DOHH2 (cell line): ENCODE results near the gene OBP2A.

Source experiments
- H3F3A ChIP-seq: fragments of 200-600 bp; sonication (generic), shearing (Covaris generic); 2 replicates; pipeline ENCODE4 v1.6.0; 2016; ENCODE audit warnings: antibody characterized with exemption, mild to moderate bottlenecking; ENCODE audit not compliant: control insufficient read depth, insufficient read depth
- H3K27ac ChIP-seq: fragments of 200-600 bp; sonication (generic); 2 replicates; pipeline ENCODE4 v1.5.1; 2014; ENCODE audit warnings: low read depth, mild to moderate bottlenecking, low read length, moderate library complexity
- H3K27me3 ChIP-seq: fragments of 200-600 bp; sonication (generic); 2 replicates; pipeline ENCODE4 v1.6.1; 2014; ENCODE audit warnings: mild to moderate bottlenecking, low read length, mixed read lengths; ENCODE audit not compliant: control insufficient read depth
- H3K36me3 ChIP-seq: fragments of 200-600 bp; sonication (generic); 2 replicates; pipeline ENCODE4 v1.6.1; 2014; ENCODE audit warnings: mild to moderate bottlenecking, low read length, moderate library complexity, mixed read lengths; ENCODE audit not compliant: control insufficient read depth
- H3K4me1 ChIP-seq: fragments of 200-600 bp; sonication (generic); 2 replicates; pipeline ENCODE4 v1.6.1; 2014; ENCODE audit warnings: mild to moderate bottlenecking, low read length, mixed read lengths; ENCODE audit not compliant: control insufficient read depth
- H3K4me2 ChIP-seq: fragments of 200-600 bp; sonication (generic); 2 replicates; pipeline ENCODE4 v1.6.0; 2014; ENCODE audit warnings: mild to moderate bottlenecking, low read length, moderate library complexity
- H3K4me3 ChIP-seq: fragments of 200-600 bp; sonication (generic); 2 replicates; pipeline ENCODE4 v1.5.1; 2014; ENCODE audit warnings: mild to moderate bottlenecking, low read length, mixed read lengths
- H3K79me2 ChIP-seq: fragments of 200-600 bp; sonication (generic); 2 replicates; pipeline ENCODE4 v1.6.1; 2014; ENCODE audit warnings: mild to moderate bottlenecking, low read length, mixed read lengths; ENCODE audit not compliant: control insufficient read depth
- H3K9me2 ChIP-seq: fragments of 200-600 bp; sonication (generic); replicated peaks from 2 replicates; pipeline ENCODE4 v1.6.1; 2014; ENCODE audit warnings: mild to moderate bottlenecking, low read length, mixed read lengths; ENCODE audit not compliant: control insufficient read depth
- H3K9me3 ChIP-seq: fragments of 200-600 bp; sonication (generic); 2 replicates; pipeline ENCODE4 v1.6.1; 2014; ENCODE audit warnings: antibody characterized with exemption, low read length, mixed read lengths; ENCODE audit not compliant: control insufficient read depth, insufficient read depth
- H4K20me1 ChIP-seq: fragments of 200-600 bp; sonication (generic); 2 replicates; pipeline ENCODE4 v1.6.0; 2014; ENCODE audit warnings: low read depth, mild to moderate bottlenecking, antibody characterized with exemption, low read length, moderate library complexity; ENCODE audit not compliant: control insufficient read depth, insufficient read depth
- EZH2phosphoT487 ChIP-seq: fragments of 200-600 bp; sonication (generic); IDR thresholded peaks from 2 replicates; pipeline ENCODE4 v1.6.1; 2017; ENCODE audit warnings: borderline replicate concordance, mild to moderate bottlenecking, antibody characterized with exemption, low read length, moderate library complexity, mixed read lengths
- TF ChIP-seq, protein P1 (sequence below): fragments of 200-600 bp; sonication (generic); IDR thresholded peaks from one replicate; pipeline ENCODE4 v1.5.1; 2014; ENCODE audit warnings: antibody characterized with exemption, mild to moderate bottlenecking, low read depth, low read length; ENCODE audit not compliant: poor library complexity, severe bottlenecking

OBP2A gene

DNA sequence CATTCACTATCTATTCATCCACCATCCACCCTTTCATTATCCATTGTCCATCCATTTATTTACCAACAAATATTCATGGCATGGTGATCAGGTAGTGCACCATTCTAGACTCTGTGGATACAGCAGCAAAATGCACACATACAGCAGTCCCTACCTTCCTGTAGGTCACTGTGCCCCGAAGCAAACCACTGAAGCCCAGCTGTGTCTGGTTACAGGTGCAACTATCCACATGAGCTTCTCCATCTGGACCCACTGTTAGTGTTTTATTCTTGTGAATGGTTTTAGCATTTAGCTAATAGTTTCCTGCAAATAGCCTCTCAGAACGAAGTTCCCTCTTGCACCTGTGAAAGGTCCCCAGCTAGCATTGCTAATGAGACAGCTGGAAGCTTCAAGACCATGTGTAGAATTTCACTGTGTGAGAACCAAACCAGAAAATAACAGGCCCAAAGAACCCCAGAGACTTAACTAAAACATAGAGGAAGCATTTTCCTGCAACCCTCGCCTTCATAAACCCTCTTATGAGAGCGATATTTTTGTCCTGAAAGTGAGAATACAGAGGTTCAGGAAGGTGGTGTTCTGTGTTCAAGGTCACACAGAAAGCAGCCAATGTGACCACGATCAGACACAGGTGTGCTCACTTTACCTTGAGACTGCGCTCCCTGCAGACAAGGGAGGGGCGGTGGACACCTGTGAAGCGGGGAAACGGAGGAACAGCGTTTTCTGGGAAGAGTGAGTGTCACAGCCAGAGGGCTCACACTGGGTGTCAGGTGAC, 34.1 kb downstream of the OBP2A start:
- no peak for TF ChIP-seq EZH2phosphoT487
- TF ChIP-seq, protein P1, sequence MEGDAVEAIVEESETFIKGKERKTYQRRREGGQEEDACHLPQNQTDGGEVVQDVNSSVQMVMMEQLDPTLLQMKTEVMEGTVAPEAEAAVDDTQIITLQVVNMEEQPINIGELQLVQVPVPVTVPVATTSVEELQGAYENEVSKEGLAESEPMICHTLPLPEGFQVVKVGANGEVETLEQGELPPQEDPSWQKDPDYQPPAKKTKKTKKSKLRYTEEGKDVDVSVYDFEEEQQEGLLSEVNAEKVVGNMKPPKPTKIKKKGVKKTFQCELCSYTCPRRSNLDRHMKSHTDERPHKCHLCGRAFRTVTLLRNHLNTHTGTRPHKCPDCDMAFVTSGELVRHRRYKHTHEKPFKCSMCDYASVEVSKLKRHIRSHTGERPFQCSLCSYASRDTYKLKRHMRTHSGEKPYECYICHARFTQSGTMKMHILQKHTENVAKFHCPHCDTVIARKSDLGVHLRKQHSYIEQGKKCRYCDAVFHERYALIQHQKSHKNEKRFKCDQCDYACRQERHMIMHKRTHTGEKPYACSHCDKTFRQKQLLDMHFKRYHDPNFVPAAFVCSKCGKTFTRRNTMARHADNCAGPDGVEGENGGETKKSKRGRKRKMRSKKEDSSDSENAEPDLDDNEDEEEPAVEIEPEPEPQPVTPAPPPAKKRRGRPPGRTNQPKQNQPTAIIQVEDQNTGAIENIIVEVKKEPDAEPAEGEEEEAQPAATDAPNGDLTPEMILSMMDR, result no peak
- no peaks in the 10 kb centered on the region for H3K9me3 ChIP-seq
- no peaks in the 10 kb centered on the region for H3K27me3 ChIP-seq
- no peaks in the 10 kb centered on the region for H3K36me3 ChIP-seq
- no peak overlapping the region for H3K27ac ChIP-seq
- no peaks in the 10 kb centered on the region for H3K79me2 ChIP-seq
- no peaks in the 10 kb centered on the region for H4K20me1 ChIP-seq
- H3F3A ChIP-seq, result no peaks in the 10 kb centered on the region
- H3K4me1 ChIP-seq, result no peaks in the 10 kb centered on the region
- no peaks in the 10 kb centered on the region for H3K9me2 ChIP-seq
- H3K4me3 ChIP-seq, result no peak overlapping the region
- H3K4me2 ChIP-seq, result no peak overlapping the region

DNA sequence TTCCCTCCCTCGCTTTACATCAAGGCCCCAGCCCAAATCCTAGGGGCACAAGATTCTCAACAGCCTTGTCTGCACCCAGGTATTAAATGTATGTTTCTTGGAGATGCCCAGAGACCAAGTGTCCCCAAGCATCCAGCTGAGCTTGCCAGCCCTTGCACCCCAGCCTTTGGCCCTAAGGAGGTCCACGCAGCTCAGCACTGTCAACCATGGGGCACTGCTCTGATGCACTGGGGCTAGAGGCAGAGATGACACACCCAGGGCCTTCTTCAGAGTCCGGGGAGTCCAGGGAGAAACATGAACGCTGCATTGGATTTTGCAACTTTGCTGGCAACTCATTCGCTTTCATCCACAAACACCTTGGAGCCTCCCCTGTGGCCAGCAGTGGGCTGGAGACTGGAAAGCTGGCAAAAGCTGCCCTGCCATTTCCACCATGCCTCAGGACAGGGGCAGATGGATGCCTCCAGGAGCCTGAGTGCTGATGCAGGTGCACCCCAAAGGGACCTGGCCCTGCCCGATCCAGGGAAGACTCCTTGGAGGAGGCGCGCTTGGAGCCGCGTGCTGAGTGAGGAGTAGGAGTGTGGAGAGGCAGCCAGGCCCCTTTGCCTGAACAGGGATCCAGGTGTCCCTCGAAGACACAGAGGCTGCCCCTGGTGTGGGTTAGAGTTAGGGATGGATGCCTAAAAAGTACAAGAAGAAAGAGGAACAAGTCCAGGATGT, 34.9 kb downstream of the OBP2A start:
- Histone ChIP-seq H3K9me3 (no peaks in the 10 kb centered on the region), H3F3A (no peaks in the 10 kb centered on the region), H3K4me2 (no peak overlapping the region), H3K27ac (no peak overlapping the region), H3K4me3 (no peak overlapping the region), H3K79me2 (no peaks in the 10 kb centered on the region), H3K4me1 (no peaks in the 10 kb centered on the region), H3K9me2 (no peaks in the 10 kb centered on the region), H3K36me3 (no peaks in the 10 kb centered on the region), H3K27me3 (no peaks in the 10 kb centered on the region), H4K20me1 (no peaks in the 10 kb centered on the region)
- TF ChIP-seq EZH2phosphoT487, result no peak

DNA sequence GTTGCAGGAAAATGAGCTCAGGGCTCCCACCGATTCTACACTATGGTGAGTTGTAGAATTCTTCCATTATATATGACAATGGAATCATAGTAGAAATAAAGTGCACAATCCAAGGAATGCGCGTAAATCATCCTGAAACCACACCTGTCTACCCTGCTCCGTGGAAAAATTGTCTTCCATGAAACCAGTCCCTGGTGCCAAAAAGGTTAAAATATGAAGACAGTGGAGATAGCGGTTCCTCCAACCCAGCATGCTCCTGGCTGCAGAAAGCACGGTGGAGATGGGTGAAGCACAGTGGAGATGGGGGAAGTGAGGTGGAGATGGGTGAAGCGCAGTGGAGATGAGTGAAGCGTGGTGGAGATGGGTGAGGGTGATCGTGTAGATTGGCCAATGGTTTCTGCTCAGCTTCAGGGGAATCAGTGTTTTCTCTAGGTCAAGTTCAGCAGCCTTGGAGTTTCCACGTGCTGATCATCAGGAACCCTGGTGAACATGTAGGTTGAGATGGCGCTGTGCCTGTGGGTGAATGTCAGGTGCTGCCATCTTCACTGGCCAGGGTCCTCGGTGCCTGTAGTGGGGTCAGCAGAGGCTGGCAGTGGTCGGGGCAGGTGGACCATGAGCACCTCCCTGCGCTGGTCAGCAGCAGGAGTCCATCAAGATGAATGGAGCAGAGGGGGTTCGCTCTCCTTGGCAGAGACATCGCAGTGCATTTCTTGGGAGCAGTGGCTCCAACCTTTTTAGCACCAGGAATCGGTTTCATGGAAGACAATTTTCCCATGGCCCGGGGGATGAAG, 35.9 kb downstream of the OBP2A start:
- H3K79me2 ChIP-seq, result no peaks in the 10 kb centered on the region
- H3F3A ChIP-seq, result no peaks in the 10 kb centered on the region
- no peaks in the 10 kb centered on the region for H3K9me3 ChIP-seq
- H3K4me3 ChIP-seq, result no peak overlapping the region
- H3K4me1 ChIP-seq, result no peaks in the 10 kb centered on the region
- TF ChIP-seq EZH2phosphoT487, result no peak
- TF ChIP-seq, protein P1, result no peak
- no peaks in the 10 kb centered on the region for H3K36me3 ChIP-seq
- H3K4me2 ChIP-seq, result no peak overlapping the region
- no peaks in the 10 kb centered on the region for H3K27me3 ChIP-seq
- H3K9me2 ChIP-seq, result no peaks in the 10 kb centered on the region
- no peak overlapping the region for H3K27ac ChIP-seq
- no peaks in the 10 kb centered on the region for H4K20me1 ChIP-seq
